Esophagus muscularis mucosa (tissue), 3 donors: ENCODE measurements around the gene CLEC17A.

Source experiments
- EP300 ChIP-seq: sonication (generic); formaldehyde crosslinking; IDR thresholded peaks from one replicate; pipeline ENCODE4 v1.6.1; 2017; ENCODE audit warnings: antibody characterized with exemption
- TF ChIP-seq, protein P1 (sequence below), 3 experiments: fragments of 200-600 bp in 2 of 3; fragments of 450-650 bp in 1 of 3; sonication (generic) in 2 of 3; IDR thresholded peaks; one replicate each; pipeline ENCODE4 v1.5.1; 2017 to 2019; ENCODE audit warnings: antibody characterized with exemption in 3 of 3, mild to moderate bottlenecking in 2 of 3, moderate library complexity in 1 of 3

DNA sequence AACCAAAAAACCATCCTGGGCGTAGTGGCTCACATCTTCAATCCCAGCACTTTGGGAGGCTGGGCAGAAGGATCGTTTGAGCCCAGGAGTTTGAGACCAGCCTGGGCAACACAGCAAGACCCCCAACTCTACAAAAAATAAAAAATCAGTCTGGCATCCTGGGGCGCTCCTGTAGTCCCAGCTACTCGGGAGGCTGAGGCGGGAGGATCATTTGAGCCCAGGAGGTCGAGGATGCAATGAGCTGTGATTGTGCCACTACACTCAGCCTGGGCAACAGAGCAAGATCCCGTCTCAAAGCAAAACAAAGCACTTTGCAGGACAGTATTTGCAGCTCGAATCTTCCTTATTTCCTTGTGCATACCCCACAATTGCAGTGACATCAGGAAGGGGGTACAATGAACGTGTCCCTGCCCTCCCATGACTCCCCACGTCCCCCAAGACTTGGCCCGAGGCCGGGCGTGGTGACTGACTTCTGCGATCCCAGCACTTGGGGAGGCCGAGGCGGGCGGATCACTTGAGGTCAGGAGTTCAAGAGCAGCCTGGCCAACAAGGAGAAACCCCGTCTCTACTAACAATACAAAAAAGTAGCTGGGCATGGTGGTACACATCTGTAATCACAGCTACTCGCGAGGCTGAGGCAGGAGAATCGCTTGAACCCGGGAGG, 11.9 kb upstream of the CLEC17A start:
- TF ChIP-seq EP300: no peak
- TF ChIP-seq, protein P1, sequence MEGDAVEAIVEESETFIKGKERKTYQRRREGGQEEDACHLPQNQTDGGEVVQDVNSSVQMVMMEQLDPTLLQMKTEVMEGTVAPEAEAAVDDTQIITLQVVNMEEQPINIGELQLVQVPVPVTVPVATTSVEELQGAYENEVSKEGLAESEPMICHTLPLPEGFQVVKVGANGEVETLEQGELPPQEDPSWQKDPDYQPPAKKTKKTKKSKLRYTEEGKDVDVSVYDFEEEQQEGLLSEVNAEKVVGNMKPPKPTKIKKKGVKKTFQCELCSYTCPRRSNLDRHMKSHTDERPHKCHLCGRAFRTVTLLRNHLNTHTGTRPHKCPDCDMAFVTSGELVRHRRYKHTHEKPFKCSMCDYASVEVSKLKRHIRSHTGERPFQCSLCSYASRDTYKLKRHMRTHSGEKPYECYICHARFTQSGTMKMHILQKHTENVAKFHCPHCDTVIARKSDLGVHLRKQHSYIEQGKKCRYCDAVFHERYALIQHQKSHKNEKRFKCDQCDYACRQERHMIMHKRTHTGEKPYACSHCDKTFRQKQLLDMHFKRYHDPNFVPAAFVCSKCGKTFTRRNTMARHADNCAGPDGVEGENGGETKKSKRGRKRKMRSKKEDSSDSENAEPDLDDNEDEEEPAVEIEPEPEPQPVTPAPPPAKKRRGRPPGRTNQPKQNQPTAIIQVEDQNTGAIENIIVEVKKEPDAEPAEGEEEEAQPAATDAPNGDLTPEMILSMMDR (IDR thresholded peaks at IDR 0.05): no peak
